Pulmonary artery endothelial cell (primary cell): ENCODE results near the gene VILL. TPM values are rescaled to one million over a fixed set of nuclear protein-coding genes. Genes with fewer than 3 reads are reported as not detected.
"Not testable (repeated sequence)": the region's sequence is repeated elsewhere in the genome, so short reads cannot be mapped to it uniquely, and the experiment has no call there.

Experiments used
- DNase-seq: peaks from one replicate; pipeline ENCODE4 v3.0.0-alpha.2; 2011; ENCODE audit warnings: low read depth, low spot score
- total RNA-seq: library from RNA; depleted of rRNA; stranded (reverse); fragments of >200 nt; gene quantifications from 2 replicates; pipeline ENCODE4 v1.2.3, GENCODE V29; 2014

VILL gene
- total RNA-seq, 1 donor from 2014 or later = 5.6 TPM

DNA sequence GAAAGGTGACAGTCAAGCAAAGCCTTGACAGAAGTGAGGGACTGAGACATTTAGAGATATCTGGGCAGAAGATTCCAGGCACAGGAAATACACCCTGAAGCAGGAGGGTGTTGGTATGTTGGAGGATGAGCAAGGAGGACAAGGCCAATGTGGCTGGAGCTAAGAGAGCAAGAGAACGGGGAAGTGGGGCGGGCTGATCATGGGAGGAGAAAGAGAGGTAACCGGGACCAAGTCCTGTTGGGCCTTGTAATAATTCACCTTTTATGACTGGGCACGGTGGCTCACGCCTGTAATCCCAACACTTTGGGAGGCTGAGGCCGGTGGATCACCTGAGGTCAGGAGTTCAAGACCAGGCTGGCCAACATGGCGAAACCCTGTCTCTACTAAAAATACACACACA, 43.0 kb downstream of the VILL start:
- not testable (repeated sequence) for DNase-seq

DNA sequence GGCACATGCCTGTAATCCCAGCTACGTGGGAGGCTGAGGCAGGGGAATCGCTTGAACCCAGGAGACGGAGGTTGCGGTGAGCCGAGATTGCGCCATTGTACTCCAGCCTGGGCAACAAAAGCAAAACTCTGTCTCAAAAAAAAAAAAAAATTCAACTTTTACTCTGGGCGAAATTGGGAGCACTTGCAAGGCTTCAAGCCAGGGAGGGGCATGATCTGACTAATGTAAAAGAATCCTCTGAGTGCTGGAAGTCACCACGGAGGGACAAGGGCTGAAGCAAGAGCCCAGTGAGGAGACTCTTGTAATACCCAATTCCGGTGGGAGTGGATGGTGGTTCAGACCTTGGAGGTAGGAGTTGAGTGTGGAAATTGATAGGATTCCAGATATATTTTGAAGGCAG, 43.7 kb downstream of the VILL start:
- DNase-seq = not testable (repeated sequence)

DNA sequence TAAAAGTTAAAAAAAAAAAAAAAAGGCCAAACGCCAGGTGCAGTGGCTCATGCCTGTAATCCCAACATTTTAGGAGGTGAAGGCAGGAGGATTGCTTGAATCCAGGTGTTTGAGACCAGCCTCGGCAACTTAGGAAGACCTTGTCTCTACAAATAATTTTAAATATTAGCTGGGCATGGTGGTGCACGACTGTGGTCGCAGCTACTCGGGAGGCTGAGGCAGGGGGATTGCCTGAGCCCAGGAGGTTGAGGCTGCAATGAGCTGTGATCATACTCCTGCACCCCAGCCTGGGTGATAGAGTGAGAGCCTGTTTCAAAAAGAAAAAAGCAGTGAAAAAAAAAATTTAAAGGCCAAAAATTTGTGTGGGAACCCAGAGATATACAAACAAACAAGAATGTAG, 45.7 kb downstream of the VILL start:
- no peak for DNase-seq

DNA sequence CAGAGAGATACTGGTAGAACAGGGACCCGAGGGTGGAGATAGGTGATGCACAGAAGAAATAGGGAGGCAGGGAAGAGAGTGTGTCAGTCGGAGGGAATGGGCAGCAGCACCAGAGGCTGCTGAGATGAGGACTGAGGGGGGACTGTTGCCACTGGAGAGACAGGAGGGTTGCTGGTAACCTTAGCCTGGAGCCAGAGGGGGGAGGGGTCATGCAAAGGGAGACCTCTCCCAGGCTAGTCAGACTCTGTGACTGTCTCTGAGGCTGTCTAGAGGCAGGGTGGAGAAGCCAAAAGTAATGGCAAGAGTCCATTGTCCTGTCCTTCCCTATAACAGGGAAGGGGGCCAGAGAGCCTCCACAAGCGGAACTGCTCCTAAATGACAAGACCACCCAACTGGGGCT, 46.3 kb downstream of the VILL start:
- no peak for DNase-seq

DNA sequence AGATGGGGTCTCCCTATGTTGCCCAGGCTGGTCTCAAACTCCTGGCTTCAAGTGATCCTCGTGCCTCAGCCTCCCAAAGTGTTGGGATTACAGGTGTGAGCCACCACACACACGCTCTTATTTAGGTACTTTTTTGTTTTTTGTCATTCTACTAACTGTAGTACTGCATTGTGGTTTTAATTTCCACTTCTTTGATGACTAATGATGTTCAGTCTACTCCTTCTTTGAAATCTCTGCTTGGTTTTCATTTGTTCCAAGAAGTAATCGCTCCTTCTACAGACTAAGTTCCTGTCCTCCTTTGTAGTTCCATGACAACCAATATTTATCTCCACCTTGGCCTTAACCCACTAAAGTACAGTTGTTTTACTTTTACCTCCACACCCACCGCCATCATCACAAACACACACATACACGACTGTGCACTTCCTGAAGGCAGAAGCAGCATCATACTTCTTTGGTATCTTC, 47.9 kb downstream of the VILL start:
- no peak for DNase-seq

DNA sequence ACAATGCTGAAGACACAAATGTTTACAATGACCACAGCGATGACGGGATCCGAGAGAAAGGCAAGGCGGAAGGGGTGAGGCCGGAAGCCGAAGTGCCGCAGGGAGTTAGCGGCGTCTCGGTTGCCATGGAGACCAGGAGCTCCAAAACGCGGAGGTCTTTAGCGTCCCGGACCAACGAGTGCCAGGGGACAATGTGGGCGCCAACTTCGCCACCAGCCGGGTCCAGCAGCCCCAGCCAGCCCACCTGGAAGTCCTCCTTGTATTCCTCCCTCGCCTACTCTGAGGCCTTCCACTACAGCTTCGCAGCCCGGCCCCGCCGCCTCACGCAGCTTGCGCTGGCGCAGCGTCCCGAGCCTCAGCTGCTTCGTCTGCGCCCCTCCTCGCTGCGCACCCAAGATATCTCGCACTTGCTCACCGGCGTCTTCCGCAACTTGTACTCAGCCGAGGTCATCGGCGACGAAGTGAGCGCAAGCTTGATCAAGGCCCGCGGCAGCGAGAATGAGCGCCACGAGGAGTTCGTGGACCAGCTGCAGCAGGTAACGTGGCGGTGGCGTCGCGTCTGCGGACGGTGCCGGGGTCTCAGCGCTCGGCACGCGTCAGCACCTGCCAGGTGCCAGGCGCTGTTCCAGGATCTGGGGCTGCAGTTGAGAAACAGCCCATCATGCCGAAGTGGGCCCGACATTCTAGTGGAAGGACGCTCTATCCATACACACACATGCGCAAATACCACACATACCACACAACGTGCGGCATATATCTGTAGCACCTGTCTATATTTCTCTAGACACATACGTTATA, 48.7 kb downstream of the VILL start, which contains the start of gene DLEC1:
Gene DLEC1 (plus strand): TSS at position 108 of the 798 bp plus-strand sequence. CDS start 18 bp downstream, at position 126.
- DNase-seq = no peak

DNA sequence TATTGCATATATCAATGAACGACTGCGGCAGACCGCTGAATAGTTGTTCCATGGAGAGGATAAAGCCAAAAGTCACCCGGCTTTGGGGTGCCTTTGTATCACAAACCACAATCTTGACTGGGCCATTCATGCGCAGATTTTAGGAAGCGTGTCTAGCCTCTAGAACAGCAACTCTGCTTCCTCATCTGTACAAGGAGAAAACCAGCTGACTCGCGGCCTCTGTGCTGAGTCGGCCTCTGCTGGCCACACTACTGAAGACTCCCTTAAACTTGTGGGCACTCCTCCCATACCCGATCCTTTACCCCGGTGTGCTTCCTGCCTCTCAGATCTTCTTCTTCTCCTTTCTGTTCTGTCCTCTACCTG, 49.3 kb downstream of the VILL start:
- no peak for DNase-seq

DNA sequence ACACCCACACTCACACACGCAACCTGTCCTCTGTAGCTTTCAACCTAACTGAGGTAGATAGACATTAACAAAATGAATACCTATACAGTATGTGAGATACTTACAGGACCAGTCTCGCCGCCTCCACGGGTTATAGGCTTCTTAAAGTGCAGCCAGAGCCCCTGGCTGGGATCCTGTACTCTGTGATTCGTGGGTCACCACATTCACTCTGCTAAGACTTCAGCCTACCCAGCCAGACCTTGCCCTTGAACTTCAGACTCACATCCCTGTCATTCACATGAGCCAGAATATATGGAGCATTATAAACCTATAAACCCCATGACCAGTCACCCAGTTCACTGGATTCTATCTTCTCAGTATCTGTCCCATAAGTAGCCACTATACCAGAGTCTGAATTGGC, 49.8 kb downstream of the VILL start:
- no peak for DNase-seq

DNA sequence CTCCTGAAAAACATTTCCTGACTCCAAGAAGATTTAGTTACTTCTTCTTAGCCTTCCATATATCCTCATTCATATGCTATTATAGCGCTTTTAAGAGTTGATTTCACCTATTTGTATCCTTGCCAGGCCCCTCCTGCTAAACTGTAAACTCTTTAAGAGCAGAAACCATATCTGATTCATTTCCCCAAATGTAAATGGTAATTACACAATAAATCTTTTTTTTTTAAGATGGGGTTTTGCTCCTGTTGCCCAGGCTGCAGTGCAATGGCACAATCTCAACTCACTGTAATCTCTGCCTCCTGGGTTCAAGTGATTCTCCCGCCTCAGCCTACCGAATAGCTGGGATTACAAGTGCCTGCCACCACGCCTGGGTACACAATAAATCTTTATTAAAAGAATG, 52.9 kb downstream of the VILL start:
- no peak for DNase-seq

DNA sequence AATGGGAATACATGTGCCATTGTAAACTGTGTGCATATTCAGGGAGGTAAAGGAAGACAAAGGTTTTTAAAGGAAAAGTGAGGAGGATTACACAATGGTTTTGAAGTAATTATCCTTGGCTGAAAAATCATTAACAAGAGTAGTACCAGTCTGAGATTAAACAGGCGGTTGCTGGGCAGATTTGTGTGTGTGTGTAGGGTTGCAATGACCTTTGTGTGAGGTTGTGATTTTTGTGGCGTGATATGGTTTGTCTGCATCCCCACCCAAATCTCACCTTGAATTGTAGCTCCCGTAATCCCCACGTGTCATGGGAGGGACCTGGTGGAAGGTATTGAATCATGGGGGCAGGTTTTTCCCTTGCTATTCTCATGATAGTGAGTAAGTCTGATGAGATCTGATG, 55.4 kb downstream of the VILL start:
- DNase-seq = no peak

DNA sequence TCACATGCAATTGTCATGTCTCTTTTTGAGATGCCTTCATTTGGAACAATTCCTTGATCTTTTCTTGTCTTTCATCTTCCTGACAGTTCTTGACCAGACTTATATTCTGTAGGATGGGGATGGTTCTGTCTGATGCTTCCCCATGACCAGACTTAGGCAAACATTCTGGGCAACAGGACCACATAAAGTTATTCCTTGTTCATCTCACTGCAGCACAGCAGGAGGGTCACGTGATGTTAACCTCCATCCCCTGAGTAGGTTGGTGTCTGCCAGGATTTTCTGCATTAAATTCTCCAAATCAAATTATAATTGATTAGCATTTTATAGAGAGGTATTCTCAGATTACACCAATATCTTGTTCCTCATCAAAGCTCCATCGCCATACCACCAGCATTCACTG, 56.2 kb downstream of the VILL start:
- DNase-seq = no peak

DNA sequence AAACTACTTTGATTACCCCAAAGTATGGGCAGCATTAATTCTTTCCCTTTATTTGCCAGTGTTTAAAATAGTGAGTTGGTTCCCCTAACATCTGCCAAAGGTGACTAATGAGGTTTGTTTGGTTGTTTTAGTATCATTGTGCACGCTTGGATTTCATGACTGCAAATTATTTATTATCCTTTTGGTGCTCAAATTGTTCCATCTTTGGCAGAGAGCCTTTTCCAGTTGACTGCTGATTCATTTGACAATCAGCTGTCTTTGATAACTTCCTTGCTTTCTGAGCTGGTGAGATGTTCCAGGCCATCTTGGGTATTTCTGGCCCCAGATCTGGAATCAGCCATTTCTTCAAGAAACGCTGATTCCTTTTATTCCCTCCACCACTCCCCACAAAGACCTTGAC, 57.3 kb downstream of the VILL start:
- no peak for DNase-seq

DNA sequence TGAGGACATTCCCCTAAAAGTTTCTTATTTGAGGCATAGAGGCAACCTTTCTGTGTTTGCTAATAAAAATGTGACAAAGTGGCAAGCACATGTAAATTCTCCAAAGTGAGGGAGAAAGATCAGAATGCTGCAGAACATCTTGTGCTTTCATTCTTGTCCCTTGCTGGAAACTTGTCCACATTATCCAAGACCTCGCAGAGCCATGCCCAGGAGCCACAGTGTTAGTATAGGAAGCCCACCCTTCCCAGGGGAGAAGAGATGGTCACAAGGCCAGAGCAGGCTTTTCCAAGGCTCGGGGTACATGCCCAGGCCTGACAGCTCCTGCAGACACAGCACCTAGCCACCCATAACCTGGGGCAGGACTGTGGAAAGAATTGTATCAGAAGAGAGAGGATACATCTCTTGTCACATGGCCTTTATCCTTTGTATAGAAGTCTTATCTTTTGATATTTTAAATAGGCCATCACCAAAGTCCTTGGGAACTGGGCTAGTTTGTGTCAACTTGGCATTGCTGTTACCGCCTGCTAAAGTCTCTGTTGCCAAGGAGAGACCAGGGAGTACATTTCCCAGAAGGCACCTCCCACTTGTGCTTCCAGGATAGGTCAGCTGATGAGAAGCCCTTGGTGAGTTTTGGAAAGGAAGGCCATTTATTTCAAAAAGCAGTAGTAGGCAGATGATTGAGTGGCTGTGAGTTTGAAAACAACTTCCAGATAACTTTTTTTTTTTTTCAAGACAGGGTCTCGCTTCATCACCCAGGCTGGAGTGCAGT, 59.0 kb downstream of the VILL start:
- no peak for DNase-seq

DNA sequence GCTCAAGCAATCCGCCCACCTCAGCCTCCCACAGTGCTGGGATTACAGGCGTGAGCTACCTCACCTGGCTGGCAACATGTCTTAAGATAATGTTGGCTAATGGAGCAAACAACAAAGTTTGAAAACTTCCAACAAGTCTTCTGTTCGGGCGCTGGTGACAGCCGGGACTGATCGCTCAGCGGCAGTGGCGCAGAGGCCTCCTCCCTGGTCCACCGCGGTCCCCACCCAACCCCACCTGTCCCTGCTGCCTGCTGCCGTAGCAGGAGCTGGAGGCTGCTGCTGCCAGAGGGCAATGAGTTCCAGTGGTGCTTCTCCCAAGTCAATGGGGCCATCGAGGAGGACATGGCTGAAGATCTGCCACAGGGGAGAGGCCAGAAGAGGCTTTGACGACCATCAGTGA, 60.5 kb downstream of the VILL start:
- DNase-seq = no peak

DNA sequence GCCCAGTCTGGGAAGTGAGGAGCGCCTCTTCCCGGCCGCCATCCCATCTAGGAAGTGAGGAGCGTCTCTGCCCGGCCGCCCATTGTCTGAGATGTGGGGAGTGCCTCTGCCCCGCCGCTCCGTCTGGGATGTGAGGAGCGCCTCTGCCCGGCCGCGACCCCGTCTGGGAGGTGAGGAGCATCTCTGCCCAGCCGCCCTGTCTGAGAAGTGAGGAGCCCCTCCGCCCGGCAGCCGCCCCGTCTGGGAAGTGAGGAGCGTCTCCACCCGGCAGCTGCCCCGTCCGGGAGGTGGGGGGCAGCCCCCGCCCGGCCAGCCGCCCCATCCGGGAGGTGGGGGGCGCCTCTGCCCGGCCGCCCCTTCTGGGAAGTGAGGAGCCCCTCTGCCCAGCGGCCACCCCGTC, 62.7 kb downstream of the VILL start:
- DNase-seq = not testable (repeated sequence)

DNA sequence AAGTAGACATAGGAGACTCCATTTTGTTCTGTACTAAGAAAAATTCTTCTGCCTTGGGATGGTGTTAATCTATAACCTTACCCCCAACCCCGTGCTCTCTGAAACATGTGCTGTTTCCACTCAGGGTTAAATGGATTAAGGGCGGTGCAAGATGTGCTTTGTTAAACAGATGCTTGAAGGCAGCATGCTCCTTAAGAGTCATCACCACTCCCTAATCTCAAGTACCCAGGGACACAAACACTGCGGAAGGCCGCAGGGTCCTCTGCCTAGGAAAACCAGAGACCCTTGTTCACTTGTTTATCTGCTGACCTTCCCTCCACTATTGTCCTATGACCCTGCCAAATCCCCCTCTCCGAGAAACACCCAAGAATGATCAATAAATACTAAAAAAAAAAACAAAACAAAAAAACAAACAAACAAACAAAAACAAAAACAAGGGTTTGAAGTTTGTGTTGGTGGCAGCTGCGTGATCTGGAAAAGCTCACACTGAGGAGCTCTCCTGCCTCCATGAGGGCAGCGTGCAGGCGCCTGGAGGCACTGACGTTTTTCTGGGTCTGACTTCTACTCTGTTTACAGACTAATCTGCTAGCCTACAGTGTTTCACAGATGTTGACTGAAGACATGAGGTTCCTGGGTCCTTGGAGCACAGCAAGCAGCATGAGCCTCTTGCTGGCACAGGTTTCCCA, 63.4 kb downstream of the VILL start:
- not testable (repeated sequence) for DNase-seq

DNA sequence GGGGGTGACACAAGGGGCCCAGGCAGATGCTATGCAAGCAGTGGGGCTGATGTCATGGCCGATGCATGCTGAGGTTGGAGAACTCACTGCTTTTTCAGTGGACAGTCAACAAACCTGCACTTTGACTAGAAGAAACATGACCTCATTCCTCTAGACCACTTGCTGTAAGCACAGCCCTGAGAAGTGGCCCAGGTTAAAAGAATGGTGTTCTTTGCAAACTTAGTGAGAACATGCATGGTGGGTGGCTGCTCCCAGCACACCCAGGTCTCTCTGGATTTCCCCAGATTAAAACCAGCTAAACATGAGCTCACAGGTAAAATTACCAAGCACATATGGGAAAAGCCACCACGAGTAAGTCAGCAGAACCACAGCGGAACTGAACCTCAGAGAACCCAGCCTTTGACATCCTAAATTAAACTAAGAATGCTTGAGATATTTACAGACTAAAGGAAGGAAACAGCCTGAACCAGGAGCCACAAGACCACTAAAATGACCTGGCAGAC, 64.0 kb downstream of the VILL start:
- DNase-seq = no peak

Other genes with a start within 250 kb of the VILL start
- gene CTDSPL, start 128.9 kb upstream of the VILL start, total RNA-seq = 40.3 and 57.4 TPM in 2 replicates
- gene PLCD1, start 38.9 kb downstream of the VILL start, total RNA-seq = 16.5 and 23.3 TPM in 2 replicates
- not detected in 2 replicates for gene DLEC1, start 48.4 kb downstream of the VILL start, total RNA-seq
- 51.5 and 52.7 TPM in 2 replicates for gene ACAA1, start 146.3 kb downstream of the VILL start, total RNA-seq
- 12.7 and 15.2 TPM in 2 replicates for gene MYD88, start 147.9 kb downstream of the VILL start, total RNA-seq
- 36.6 and 45.9 TPM in 2 replicates for gene OXSR1, start 174.8 kb downstream of the VILL start, total RNA-seq